DND-41 (cell line): ENCODE measurements around the gene NRF1.

Experiments used
- ATAC-seq: fragments of 200-7000 bp; cut with Tn5 transposase; 3 replicates; pipeline ENCODE4 v1.9.1; 2021; ENCODE audit warnings: low read depth; ENCODE audit not compliant: insufficient read depth
- DNase-seq: peaks from one replicate; pipeline ENCODE4 v3.0.0-alpha.2; 2020
- H2AFZ ChIP-seq: 2 replicates; pipeline ENCODE4 v1.6.0; 2012; ENCODE audit warnings: low read depth, low read length
- H3K27ac ChIP-seq: 2 replicates; pipeline ENCODE4 v1.5.1; 2012; ENCODE audit warnings: low read length, inconsistent platforms
- H3K27me3 ChIP-seq: fragments of 200-600 bp; sonication (generic); 2 replicates; pipeline ENCODE4 v1.6.0; 2012; ENCODE audit warnings: low read length, mild to moderate bottlenecking, inconsistent platforms; ENCODE audit not compliant: insufficient read depth, poor library complexity
- H3K36me3 ChIP-seq: 2 replicates; pipeline ENCODE4 v1.5.1; 2012; ENCODE audit warnings: low read length, inconsistent platforms; ENCODE audit not compliant: insufficient read depth
- H3K4me1 ChIP-seq: 2 replicates; pipeline ENCODE4 v1.5.1; 2012; ENCODE audit warnings: mild to moderate bottlenecking, low read length; ENCODE audit not compliant: insufficient read depth
- H3K4me2 ChIP-seq: 2 replicates; pipeline ENCODE4 v1.6.0; 2012; ENCODE audit warnings: mild to moderate bottlenecking, moderate library complexity, low read length, inconsistent platforms; ENCODE audit not compliant: insufficient read depth
- H3K4me3 ChIP-seq, 2 experiments: fragments of 200-600 bp in 1 of 2; shearing (Covaris generic) in 1 of 2; 2 replicates each; pipeline ENCODE4 v1.5.1; 2012 to 2016; ENCODE audit warnings: inconsistent platforms in 2 of 2, low read length in 2 of 2, mild to moderate bottlenecking in 2 of 2, low read depth in 1 of 2, moderate library complexity in 1 of 2
- H3K79me2 ChIP-seq: 2 replicates; pipeline ENCODE4 v1.6.0; 2012; ENCODE audit warnings: low read length, inconsistent platforms; ENCODE audit not compliant: insufficient read depth
- H3K9ac ChIP-seq: 2 replicates; pipeline ENCODE4 v1.6.0; 2012; ENCODE audit warnings: low read depth, mild to moderate bottlenecking, inconsistent platforms, low read length, moderate library complexity
- H3K9me3 ChIP-seq: 2 replicates; pipeline ENCODE4 v1.5.1; 2012; ENCODE audit warnings: low read length, moderate library complexity, mild to moderate bottlenecking, inconsistent platforms; ENCODE audit not compliant: insufficient read depth, severe bottlenecking
- H4K20me1 ChIP-seq: 2 replicates; pipeline ENCODE4 v1.6.0; 2012; ENCODE audit warnings: low read length; ENCODE audit not compliant: insufficient read depth
- EZH2 ChIP-seq: IDR thresholded peaks from 3 replicates; pipeline ENCODE4 v1.6.1; 2012; ENCODE audit warnings: borderline replicate concordance, low read depth, mild to moderate bottlenecking, moderate library complexity, low read length, inconsistent platforms; ENCODE audit not compliant: severe bottlenecking
- TF ChIP-seq, protein P1 (sequence below): IDR thresholded peaks from 2 replicates; pipeline ENCODE4 v1.5.1; 2012; ENCODE audit warnings: borderline replicate concordance, low read length, moderate library complexity, mild to moderate bottlenecking; ENCODE audit not compliant: poor library complexity, severe bottlenecking; ENCODE audit errors: extremely low read depth

The NRF1 gene

DNA sequence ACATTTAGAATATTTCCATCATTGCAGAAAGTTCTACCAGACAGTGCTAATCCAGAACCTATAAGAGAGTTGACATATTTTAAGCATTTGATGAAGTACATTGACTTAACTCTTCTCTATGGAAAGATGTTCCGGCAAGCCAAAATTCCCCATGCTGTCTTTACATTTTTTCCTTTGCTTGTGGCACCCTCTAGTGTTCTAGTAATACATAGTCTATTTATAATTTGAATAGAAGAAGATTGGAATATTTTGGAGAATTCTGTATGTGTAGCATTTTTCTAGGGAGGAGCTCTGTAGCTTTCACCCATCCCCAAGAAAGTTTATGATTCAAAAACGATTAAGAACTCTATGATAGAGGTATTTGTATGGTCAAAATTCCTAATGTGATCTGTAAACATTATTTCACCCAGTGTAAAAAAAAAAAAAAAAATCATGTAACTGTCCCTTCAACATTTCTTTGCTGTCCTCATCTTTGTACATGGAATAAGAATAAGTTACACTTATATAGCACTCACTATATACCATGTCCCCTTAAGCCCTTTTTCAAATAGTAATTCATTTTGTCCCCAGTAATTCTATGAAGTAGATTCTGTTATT lies 33.2 kb downstream of the NRF1 start:
- Histone ChIP-seq H3K27ac (no peak overlapping the region), H3K4me3 (no peak overlapping the region), H3K79me2 (peaks cover 95% of the 10 kb centered on the region), H4K20me1 (peaks cover 22% of the 10 kb centered on the region), H3K36me3 (peaks cover 21% of the 10 kb centered on the region), H2AFZ (no peak overlapping the region), H3K4me2 (no peak overlapping the region), H3K4me1 (no peaks in the 10 kb centered on the region), H3K27me3 (no peaks in the 10 kb centered on the region), H3K9ac (no peak overlapping the region), H3K9me3 (no peaks in the 10 kb centered on the region)
- DNase-seq = no peak
- TF ChIP-seq, protein P1, sequence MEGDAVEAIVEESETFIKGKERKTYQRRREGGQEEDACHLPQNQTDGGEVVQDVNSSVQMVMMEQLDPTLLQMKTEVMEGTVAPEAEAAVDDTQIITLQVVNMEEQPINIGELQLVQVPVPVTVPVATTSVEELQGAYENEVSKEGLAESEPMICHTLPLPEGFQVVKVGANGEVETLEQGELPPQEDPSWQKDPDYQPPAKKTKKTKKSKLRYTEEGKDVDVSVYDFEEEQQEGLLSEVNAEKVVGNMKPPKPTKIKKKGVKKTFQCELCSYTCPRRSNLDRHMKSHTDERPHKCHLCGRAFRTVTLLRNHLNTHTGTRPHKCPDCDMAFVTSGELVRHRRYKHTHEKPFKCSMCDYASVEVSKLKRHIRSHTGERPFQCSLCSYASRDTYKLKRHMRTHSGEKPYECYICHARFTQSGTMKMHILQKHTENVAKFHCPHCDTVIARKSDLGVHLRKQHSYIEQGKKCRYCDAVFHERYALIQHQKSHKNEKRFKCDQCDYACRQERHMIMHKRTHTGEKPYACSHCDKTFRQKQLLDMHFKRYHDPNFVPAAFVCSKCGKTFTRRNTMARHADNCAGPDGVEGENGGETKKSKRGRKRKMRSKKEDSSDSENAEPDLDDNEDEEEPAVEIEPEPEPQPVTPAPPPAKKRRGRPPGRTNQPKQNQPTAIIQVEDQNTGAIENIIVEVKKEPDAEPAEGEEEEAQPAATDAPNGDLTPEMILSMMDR = peak; percentile 47
- TF ChIP-seq EZH2 = no peak
- 0 out of 3 replicates have a peak, but pooled peaks have one; percentile 35 for ATAC-seq

DNA sequence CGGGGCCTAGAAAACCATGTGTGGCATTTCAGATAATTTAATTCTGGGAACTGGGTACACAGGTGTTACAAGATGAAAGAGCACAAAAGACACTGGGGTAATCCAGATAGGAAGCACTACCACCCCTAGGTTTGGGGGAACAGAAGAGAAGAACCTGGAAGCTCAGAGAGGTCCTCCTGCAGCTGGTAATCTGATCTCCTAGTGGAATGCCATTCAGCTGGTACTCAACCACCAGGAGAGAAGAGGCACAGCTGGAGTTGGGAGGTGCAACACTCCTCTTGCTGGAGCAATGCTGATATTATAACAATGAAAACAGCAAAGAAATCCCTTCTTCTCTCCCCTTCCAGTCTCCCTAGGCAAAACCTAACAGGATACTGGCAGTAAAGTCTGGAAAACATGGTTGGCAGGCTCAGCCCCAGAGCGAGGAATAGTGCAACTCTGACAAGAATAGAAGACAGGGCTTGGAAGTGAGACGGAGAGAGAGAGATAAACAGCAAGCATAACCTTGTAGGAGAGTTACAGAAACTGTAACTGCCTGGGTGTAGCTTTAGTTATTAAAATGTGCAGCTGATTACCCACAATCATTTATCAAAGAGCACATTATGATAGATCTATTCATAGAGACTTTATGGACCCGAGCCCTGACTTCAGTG lies 35.0 kb downstream of the NRF1 start:
- no peaks in the 10 kb centered on the region for H3K9me3 ChIP-seq
- H4K20me1 ChIP-seq = peaks cover 17% of the 10 kb centered on the region
- TF ChIP-seq, protein P1 = no peak
- TF ChIP-seq EZH2 = no peak
- peaks cover 24% of the 10 kb centered on the region for H3K36me3 ChIP-seq
- DNase-seq = no peak
- no peak overlapping the region for H2AFZ ChIP-seq
- no peaks in the 10 kb centered on the region for H3K27me3 ChIP-seq
- no peak overlapping the region for H3K4me3 ChIP-seq
- H3K79me2 ChIP-seq = peaks cover 95% of the 10 kb centered on the region
- H3K9ac ChIP-seq = no peak overlapping the region
- H3K27ac ChIP-seq = no peak overlapping the region
- peak; percentile 22; the same call in 1 of the 3 replicates for ATAC-seq
- no peaks in the 10 kb centered on the region for H3K4me1 ChIP-seq
- H3K4me2 ChIP-seq = no peak overlapping the region

DNA sequence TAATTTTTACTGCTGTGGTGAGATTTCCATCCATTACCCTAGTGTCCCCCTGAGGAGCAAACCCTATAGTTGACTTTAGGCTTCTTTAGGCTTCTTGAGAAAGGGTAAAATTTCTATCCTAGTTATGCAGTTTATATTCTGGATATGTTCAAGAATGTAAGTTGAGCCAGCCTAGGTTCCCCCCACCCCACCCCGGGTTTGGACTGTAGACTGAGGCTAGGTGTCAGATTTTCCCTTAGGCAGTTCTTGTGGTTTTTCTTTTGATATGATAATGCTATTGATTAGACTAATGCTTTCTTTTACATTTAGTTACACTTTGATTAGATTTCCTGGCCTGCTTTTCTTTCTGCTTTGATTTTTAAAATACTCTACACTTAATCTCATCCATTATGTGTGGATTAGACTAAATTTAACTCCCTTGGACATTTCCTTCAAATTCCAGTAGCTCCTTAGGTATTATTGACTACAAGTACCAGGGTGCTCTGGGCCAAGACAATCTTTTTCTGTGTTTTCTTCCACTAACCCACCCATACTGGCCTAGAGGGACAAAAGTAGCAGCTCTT lies 37.7 kb downstream of the NRF1 start:
- no peak for TF ChIP-seq EZH2
- TF ChIP-seq, protein P1 = no peak
- Histone ChIP-seq H3K9ac (no peak overlapping the region), H3K9me3 (no peaks in the 10 kb centered on the region), H3K4me2 (no peak overlapping the region), H3K27me3 (no peaks in the 10 kb centered on the region), H3K36me3 (peaks cover 19% of the 10 kb centered on the region), H3K27ac (no peak overlapping the region), H3K4me3 (no peak overlapping the region), H3K79me2 (peaks cover 94% of the 10 kb centered on the region), H2AFZ (no peak overlapping the region), H4K20me1 (peaks cover 6% of the 10 kb centered on the region), H3K4me1 (no peaks in the 10 kb centered on the region)
- ATAC-seq (no peak), DNase-seq (no peak)
